H1 (cell line): ENCODE results near the gene IL27RA. TPM values are rescaled to one million over a fixed set of nuclear protein-coding genes. Genes with fewer than 3 reads are reported as not detected.

Experiments used
- CTCF ChIA-PET: fragments of 300-600 bp; sonication (Branson Sonifier 250); formaldehyde crosslinking; loops from one replicate; lab custom pipeline; 2021; ENCODE audit not compliant: partially characterized antibody; lab: Charles Lee
- POLR2A ChIA-PET: fragments of 300-600 bp; sonication (Branson Sonifier 250); formaldehyde crosslinking; loops from one replicate; lab custom pipeline; 2021; ENCODE audit warnings: inconsistent platforms; ENCODE audit not compliant: partially characterized antibody; lab: Charles Lee
- DNase-seq, 2 experiments: peaks; one replicate each; pipeline versions ENCODE4 v3.0.0 to v3.0.0-alpha.2; 2010 to 2022; ENCODE audit warnings: low spot score in 2 of 2, low read depth in 1 of 2, mixed read lengths in 1 of 2
- FAIRE-seq: peaks from 2 replicates; lab custom pipeline; 2011; peaks lifted over from hg19 to GRCh38; lab: Jason Lieb, UNC
- H2AFZ ChIP-seq: 2 replicates; pipeline ENCODE4 v1.8.1; 2012; ENCODE audit warnings: low read length, inconsistent platforms
- H2AK5ac ChIP-seq: 2 replicates; pipeline ENCODE4 v1.6.1; 2013; ENCODE audit warnings: low read depth, low read length
- H2BK120ac ChIP-seq: replicated peaks from 2 replicates; pipeline ENCODE3; 2013; ENCODE audit warnings: low read depth, low read length, inconsistent platforms
- H2BK12ac ChIP-seq: 2 replicates; pipeline ENCODE4 v1.6.1; 2013; ENCODE audit warnings: low read depth, low read length
- H2BK15ac ChIP-seq: 2 replicates; pipeline ENCODE4 v1.6.1; 2013; ENCODE audit warnings: low read length
- H2BK20ac ChIP-seq: 2 replicates; pipeline ENCODE4 v1.6.1; 2013; ENCODE audit warnings: low read length
- H2BK5ac ChIP-seq: 2 replicates; pipeline ENCODE4 v1.6.1; 2013; ENCODE audit warnings: low read depth, low read length
- H3K14ac ChIP-seq: 2 replicates; pipeline ENCODE4 v1.6.1; 2013; ENCODE audit warnings: inconsistent platforms; ENCODE audit not compliant: insufficient read length
- H3K18ac ChIP-seq: 2 replicates; pipeline ENCODE4 v1.6.1; 2013; ENCODE audit warnings: low read length; ENCODE audit errors: extremely low read depth
- H3K23ac ChIP-seq: 2 replicates; pipeline ENCODE4 v1.6.1; 2013; ENCODE audit warnings: inconsistent platforms; ENCODE audit not compliant: insufficient read length
- H3K23me2 ChIP-seq: 2 replicates; pipeline ENCODE4 v1.6.1; 2013; ENCODE audit warnings: low read depth, low read length
- H3K27ac ChIP-seq: 2 replicates; pipeline ENCODE4 v1.6.1; 2011; ENCODE audit warnings: low read depth, low read length, inconsistent platforms
- H3K27me3 ChIP-seq, 4 experiments: replicated peaks in 1 of 4; 1 replicate in 1 of 4; 2 replicates in 3 of 4; pipeline versions ENCODE4 v1.6.1 to v1.8.1; 2011 to 2013; ENCODE audit warnings: low read length in 3 of 4, mild to moderate bottlenecking in 3 of 4, inconsistent platforms in 2 of 4, mixed read lengths in 2 of 4, moderate library complexity in 1 of 4; ENCODE audit not compliant: control insufficient read depth in 3 of 4, insufficient read depth in 3 of 4; ENCODE audit errors: extremely low read depth in 1 of 4
- H3K36me3 ChIP-seq, 4 experiments: 2 replicates each; pipeline versions ENCODE4 v1.6.1 to v1.8.1; 2011 to 2013; ENCODE audit warnings: mild to moderate bottlenecking in 4 of 4, low read length in 3 of 4, moderate library complexity in 2 of 4, control low read depth in 1 of 4, inconsistent platforms in 1 of 4; ENCODE audit not compliant: insufficient read depth in 4 of 4, control insufficient read depth in 2 of 4
- H3K4ac ChIP-seq: replicated peaks from 2 replicates; pipeline ENCODE3; 2013; ENCODE audit warnings: low read length, low read depth, mixed read lengths, inconsistent platforms; ENCODE audit not compliant: insufficient read length
- H3K4me1 ChIP-seq, 4 experiments: replicated peaks in 1 of 4; 1 replicate in 1 of 4; 2 replicates in 3 of 4; pipeline versions ENCODE4 v1.6.1 to v1.8.1; 2011 to 2013; ENCODE audit warnings: low read length in 3 of 4, inconsistent platforms in 2 of 4, mixed read lengths in 1 of 4; ENCODE audit not compliant: insufficient read depth in 4 of 4, control insufficient read depth in 3 of 4
- H3K4me2 ChIP-seq, 2 experiments: 2 replicates each; pipeline versions ENCODE4 v1.6.1 to v1.8.1; 2011 to 2013; ENCODE audit warnings: low read depth in 2 of 2, low read length in 2 of 2, control low read depth in 1 of 2, inconsistent platforms in 1 of 2, mild to moderate bottlenecking in 1 of 2; ENCODE audit not compliant: insufficient read depth in 1 of 2
- H3K4me3 ChIP-seq, 4 experiments: fragments of 200-600, 300-600 bp in 1 of 4; sonication (generic), shearing (Covaris generic), sonication (Bioruptor Twin) in 1 of 4; 2 replicates each; pipeline versions ENCODE4 v1.5.1 to v1.8.1; 2011 to 2016; ENCODE audit warnings: low read length in 4 of 4, low read depth in 3 of 4, control low read depth in 2 of 4, inconsistent platforms in 2 of 4, mild to moderate bottlenecking in 2 of 4, mixed read lengths in 1 of 4, moderate library complexity in 1 of 4; ENCODE audit not compliant: insufficient read depth in 2 of 4; ENCODE audit errors: extremely low read depth in 1 of 4
- H3K56ac ChIP-seq: replicated peaks from 2 replicates; pipeline ENCODE3; 2013; ENCODE audit warnings: low read depth, mild to moderate bottlenecking, mixed read lengths, low read length, inconsistent platforms; ENCODE audit not compliant: insufficient read length
- H3K79me1 ChIP-seq: 2 replicates; pipeline ENCODE4 v1.6.1; 2013; ENCODE audit warnings: low read depth, low read length, control low read depth
- H3K79me2 ChIP-seq, 2 experiments: 2 replicates each; pipeline versions ENCODE4 v1.6.1 to v1.8.1; 2012 to 2013; ENCODE audit warnings: low read length in 2 of 2, mild to moderate bottlenecking in 2 of 2, inconsistent platforms in 1 of 2; ENCODE audit not compliant: insufficient read depth in 2 of 2, control insufficient read depth in 1 of 2
- H3K9ac ChIP-seq, 4 experiments: replicated peaks in 1 of 4; 1 replicate in 1 of 4; 2 replicates in 3 of 4; pipeline versions ENCODE4 v1.6.1 to v1.8.1; 2011 to 2013; ENCODE audit warnings: low read depth in 3 of 4, low read length in 3 of 4, control low read depth in 2 of 4, mild to moderate bottlenecking in 2 of 4, moderate library complexity in 2 of 4, inconsistent platforms in 1 of 4; ENCODE audit errors: extremely low read depth in 1 of 4
- H3K9me3 ChIP-seq, 2 experiments: 2 replicates each; pipeline versions ENCODE4 v1.6.1 to v1.8.1; 2012 to 2013; ENCODE audit warnings: mild to moderate bottlenecking in 2 of 2, moderate library complexity in 2 of 2, control low read depth in 1 of 2, inconsistent platforms in 1 of 2, low read depth in 1 of 2, low read length in 1 of 2, mixed read lengths in 1 of 2; ENCODE audit not compliant: insufficient read depth in 2 of 2
- H4K20me1 ChIP-seq, 2 experiments: replicated peaks in 1 of 2; 2 replicates each; pipeline versions ENCODE3 to v1.8.1; 2011 to 2013; ENCODE audit warnings: inconsistent platforms in 2 of 2, low read length in 2 of 2, mild to moderate bottlenecking in 1 of 2; ENCODE audit not compliant: insufficient read depth in 2 of 2, control insufficient read depth in 1 of 2
- H4K5ac ChIP-seq: 2 replicates; pipeline ENCODE4 v1.6.1; 2013; ENCODE audit warnings: low read length, low read depth, mixed read lengths, inconsistent platforms; ENCODE audit not compliant: insufficient read length
- H4K8ac ChIP-seq: 2 replicates; pipeline ENCODE4 v1.8.0; 2013; ENCODE audit warnings: mild to moderate bottlenecking, moderate library complexity, low read length, inconsistent platforms; ENCODE audit not compliant: insufficient read depth; ENCODE audit errors: extremely low read depth
- H4K91ac ChIP-seq: replicated peaks from 2 replicates; pipeline ENCODE3; 2013; ENCODE audit warnings: low read length, mixed read lengths, inconsistent platforms; ENCODE audit not compliant: insufficient read length
- ASH2L ChIP-seq: fragments of 200-600, 300-600 bp; sonication (generic); IDR thresholded peaks from one replicate; pipeline ENCODE4 v1.7.1; 2017; ENCODE audit warnings: low read length
- EGR1 ChIP-seq: IDR thresholded peaks from 2 replicates; pipeline ENCODE4 v1.6.1; 2011; ENCODE audit warnings: low read depth, low read length, borderline replicate concordance
- HDAC2 ChIP-seq, 2 experiments: fragments of 300-600 bp in 1 of 2; sonication (generic) in 1 of 2; IDR thresholded peaks; 2 replicates each; pipeline ENCODE4 v1.6.1; 2011 to 2012; ENCODE audit warnings: low read depth in 2 of 2, low read length in 2 of 2, mild to moderate bottlenecking in 2 of 2, moderate library complexity in 2 of 2, borderline replicate concordance in 1 of 2, inconsistent platforms in 1 of 2
- NRF1 ChIP-seq: IDR thresholded peaks from 2 replicates; pipeline ENCODE4 v1.6.1; 2011; ENCODE audit warnings: mild to moderate bottlenecking, low read depth, low read length, improper control_type of control experiment
- SP1 ChIP-seq: IDR thresholded peaks from 2 replicates; pipeline ENCODE4 v1.6.1; 2011; ENCODE audit warnings: low read depth, low read length
- SP4 ChIP-seq: IDR thresholded peaks from 2 replicates; pipeline ENCODE4 v1.6.1; 2012; ENCODE audit warnings: low read length, inconsistent platforms
- TEAD4 ChIP-seq: IDR thresholded peaks from 2 replicates; pipeline ENCODE4 v1.6.1; 2012; ENCODE audit warnings: low read depth, low read length, inconsistent platforms, mixed read lengths
- WGBS, 2 experiments: shearing (Covaris generic) in 1 of 2; methylation state at CpG; one replicate each; pipeline versions ENCODE4 v1.1.6 to v1.1.7; 2013 to 2015; ENCODE audit warnings: low lambda C conversion rate in 2 of 2, mixed read lengths in 2 of 2, inconsistent platforms in 1 of 2, low coverage in 1 of 2, missing lambda C conversion rate in 1 of 2; ENCODE audit not compliant: insufficient replicate concordance in 2 of 2, insufficient coverage in 1 of 2, insufficient read length in 1 of 2; ENCODE audit errors: extremely low coverage in 1 of 2, missing lambda C conversion rate in 1 of 2; 5-methylcytosine and 5-hydroxymethylcytosine counted together
- polyA plus RNA-seq, 7 experiments: library from polyadenylated mRNA; depleted of rRNA in 3 of 7; stranded (reverse) in 5 of 7; unstranded in 2 of 7; fragments of >200 nt in 5 of 7; fragments of 200-250 nt in 2 of 7; gene quantifications; 1 replicate in 5 of 7; 2 replicates in 1 of 7; 4 replicates in 1 of 7; pipeline versions ENCODE4 v1.2.1 to v1.2.3, GENCODE V29; 2011 to 2013; ENCODE audit warnings: missing spikeins in 2 of 7, mixed read lengths in 2 of 7
- total RNA-seq: library from RNA; stranded (reverse); fragmentation: NEBNext Ultra II Directional; extraction: Animal tissue kit (Norgen Biotek cat#: 25700); gene quantifications from 2 replicates; pipeline ENCODE4 v1.2.1, GENCODE V29; 2021

IL27RA gene
- total and polyA plus RNA-seq, 2 of the 8 experiments (the other 6 are each of a cell fraction or from before 2014, with no cell fraction given): 9.9 to 14.7 TPM

- no peaks in the 10 kb centered on the region; a peak in 1 of 4 replicates for H3K79me2 ChIP-seq
- no peak overlapping the region for H4K5ac ChIP-seq
- no peak overlapping the region for H2BK120ac ChIP-seq
- H4K91ac ChIP-seq: no peak overlapping the region
- TF ChIP-seq SP4: no peak
- no peak for TF ChIP-seq ASH2L
- TF ChIP-seq NRF1: no peak
- no peak for TF ChIP-seq HDAC2 (IDR thresholded peaks at IDR 0.05; ENCODE audit: borderline replicate concordance in 1 of 2, low read depth in 2 of 2, low read length in 2 of 2)
- no peak for TF ChIP-seq EGR1
- TF ChIP-seq TEAD4: no peak
- TF ChIP-seq SP1: no peak
- DNase-seq (no peak), FAIRE-seq (no peak)
- H4K8ac ChIP-seq: no peak overlapping the region; the same call in 1 of the 2 replicates
- H3K36me3 ChIP-seq: peaks cover 0 to 7% (median 0%) of the 10 kb centered on the region in 4 experiments; a peak in 4 of 8 replicates
- CTCF ChIA-PET: interaction anchor here (0.6 to 1.9 kb wide), 5 partner anchors 17 to 73 kb away, joined by 3 to 5 read pairs (median 3); no protein-coding TSS in a partner anchor
- H3K79me1 ChIP-seq: peaks cover 6% of the 10 kb centered on the region; the same call in 1 of the 2 replicates
- 0 out of 2 replicates have a peak overlapping the region, but pooled peaks have one; percentile 1 for H2BK5ac ChIP-seq
- H3K4ac ChIP-seq: no peak overlapping the region
- no peak overlapping the region for H2BK15ac ChIP-seq
- no peaks in the 10 kb centered on the region for H3K27me3 ChIP-seq
- H4K20me1 ChIP-seq: peaks cover 3% of the 10 kb centered on the region in 2 experiments
- no peak overlapping the region for H3K18ac ChIP-seq
- POLR2A ChIA-PET: interaction anchor here (0.9 to 4.7 kb wide), 6 partner anchors 8 to 114 kb away, joined by 3 to 16 read pairs (median 4); partner anchors contain the start of gene RFX1
- no peak overlapping the region for H3K23ac ChIP-seq
- no peak overlapping the region for H3K14ac ChIP-seq
- no peak overlapping the region for H3K9ac ChIP-seq
- H2BK12ac ChIP-seq: no peak overlapping the region
- H3K4me3 ChIP-seq: no peak overlapping the region
- no peak overlapping the region for H3K56ac ChIP-seq
- no peaks in the 10 kb centered on the region; a peak in 1 of 7 replicates for H3K4me1 ChIP-seq
- WGBS, 2 experiments: 90% methylated on average over 8 of the region's 14 CpGs; no CpG with 5 or more reads in 1 of the 2 experiments
- H3K9me3 ChIP-seq: peaks cover 6 to 12% of the 10 kb centered on the region in 2 experiments; a peak in 3 of 4 replicates
- no peak overlapping the region for H2AK5ac ChIP-seq
- H3K23me2 ChIP-seq: no peaks in the 10 kb centered on the region
- H3K27ac ChIP-seq: no peak overlapping the region
- H3K4me2 ChIP-seq: no peak overlapping the region
- H2BK20ac ChIP-seq: no peak overlapping the region
- no peak overlapping the region for H2AFZ ChIP-seq
Measured at GRCh38 chr19:13995878-13996765, 35.4 kb upstream of the IL27RA start.
